GM10248 (cell line): ENCODE results near the gene CA5A.

ENCODE experiments used
- CTCF ChIA-PET: fragments of 300-600 bp; sonication (Branson Sonifier 250); formaldehyde crosslinking; extraction: SDS; loops from one replicate; lab custom pipeline; 2021; ENCODE audit warnings: antibody characterized with exemption; lab: Yijun Ruan, JAX
- POLR2A ChIA-PET: fragments of 350-650 bp; sonication (Branson Sonifier 250); formaldehyde crosslinking; extraction: SDS; loops from one replicate; lab custom pipeline; 2020; ENCODE audit warnings: antibody characterized with exemption; lab: Yijun Ruan, JAX
- DNase-seq: peaks from one replicate; pipeline ENCODE4 v3.0.0; 2012; ENCODE audit errors: extremely low spot score
- TF ChIP-seq, protein P1 (sequence below): IDR thresholded peaks from 2 replicates; pipeline ENCODE4 v1.5.1; 2012; ENCODE audit warnings: mild to moderate bottlenecking, low read depth; ENCODE audit errors: extremely low read depth, missing control alignments, control extremely low read depth

The CA5A gene

DNA sequence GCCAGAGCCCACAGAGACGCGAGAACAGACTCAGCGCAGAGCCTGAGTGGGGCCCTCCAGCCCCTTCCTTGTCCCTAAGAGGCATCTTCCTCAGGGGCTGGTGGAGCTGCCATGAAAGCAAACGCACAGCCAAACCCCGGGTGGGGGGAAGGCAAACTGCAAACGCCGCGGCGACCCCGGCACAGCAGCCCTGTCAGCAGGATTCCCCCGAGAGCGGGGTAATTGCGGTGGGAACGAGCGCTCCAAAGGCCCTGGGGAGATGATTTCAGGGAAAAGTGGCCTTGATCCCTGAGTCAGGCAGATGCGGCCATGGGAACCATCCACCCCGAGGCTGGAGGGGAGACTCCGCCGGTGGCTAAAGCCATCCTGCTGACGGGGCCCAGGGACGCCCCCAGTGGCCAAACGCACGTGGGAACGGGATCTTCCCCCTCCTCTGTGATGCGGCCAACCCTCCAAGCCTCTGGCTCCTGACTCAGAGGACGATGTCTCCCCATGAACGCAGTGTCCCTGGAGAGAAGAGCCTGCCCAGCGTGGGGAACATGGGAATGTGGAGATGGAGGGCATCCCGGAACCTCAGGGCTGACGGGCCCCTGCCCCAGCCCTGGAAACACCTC, 92.1 kb downstream of the CA5A start:
- POLR2A ChIA-PET, result no interaction called here

GRCh38 chr16:87843678-87844105, 92.6 kb downstream of the CA5A start:
- DNase-seq, result no peak
- TF ChIP-seq, protein P1, sequence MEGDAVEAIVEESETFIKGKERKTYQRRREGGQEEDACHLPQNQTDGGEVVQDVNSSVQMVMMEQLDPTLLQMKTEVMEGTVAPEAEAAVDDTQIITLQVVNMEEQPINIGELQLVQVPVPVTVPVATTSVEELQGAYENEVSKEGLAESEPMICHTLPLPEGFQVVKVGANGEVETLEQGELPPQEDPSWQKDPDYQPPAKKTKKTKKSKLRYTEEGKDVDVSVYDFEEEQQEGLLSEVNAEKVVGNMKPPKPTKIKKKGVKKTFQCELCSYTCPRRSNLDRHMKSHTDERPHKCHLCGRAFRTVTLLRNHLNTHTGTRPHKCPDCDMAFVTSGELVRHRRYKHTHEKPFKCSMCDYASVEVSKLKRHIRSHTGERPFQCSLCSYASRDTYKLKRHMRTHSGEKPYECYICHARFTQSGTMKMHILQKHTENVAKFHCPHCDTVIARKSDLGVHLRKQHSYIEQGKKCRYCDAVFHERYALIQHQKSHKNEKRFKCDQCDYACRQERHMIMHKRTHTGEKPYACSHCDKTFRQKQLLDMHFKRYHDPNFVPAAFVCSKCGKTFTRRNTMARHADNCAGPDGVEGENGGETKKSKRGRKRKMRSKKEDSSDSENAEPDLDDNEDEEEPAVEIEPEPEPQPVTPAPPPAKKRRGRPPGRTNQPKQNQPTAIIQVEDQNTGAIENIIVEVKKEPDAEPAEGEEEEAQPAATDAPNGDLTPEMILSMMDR, result no peak
- POLR2A ChIA-PET, result no interaction called here
- CTCF ChIA-PET, result interaction anchor here (1.0 to 14.3 kb wide), 3 partner anchors 22 to 64 kb away, joined by 3 to 239 read pairs (median 7); partner anchors contain the start of gene SLC7A5

More for the DNA sequence above, 92.1 kb downstream of the CA5A start:
- TF ChIP-seq, protein P1, result no peak
- no peak for DNase-seq
- CTCF ChIA-PET, result interaction anchor here (0.8 to 14.3 kb wide), 3 partner anchors 9 to 64 kb away, joined by 3 to 239 read pairs (median 36); partner anchors contain the start of gene SLC7A5

DNA sequence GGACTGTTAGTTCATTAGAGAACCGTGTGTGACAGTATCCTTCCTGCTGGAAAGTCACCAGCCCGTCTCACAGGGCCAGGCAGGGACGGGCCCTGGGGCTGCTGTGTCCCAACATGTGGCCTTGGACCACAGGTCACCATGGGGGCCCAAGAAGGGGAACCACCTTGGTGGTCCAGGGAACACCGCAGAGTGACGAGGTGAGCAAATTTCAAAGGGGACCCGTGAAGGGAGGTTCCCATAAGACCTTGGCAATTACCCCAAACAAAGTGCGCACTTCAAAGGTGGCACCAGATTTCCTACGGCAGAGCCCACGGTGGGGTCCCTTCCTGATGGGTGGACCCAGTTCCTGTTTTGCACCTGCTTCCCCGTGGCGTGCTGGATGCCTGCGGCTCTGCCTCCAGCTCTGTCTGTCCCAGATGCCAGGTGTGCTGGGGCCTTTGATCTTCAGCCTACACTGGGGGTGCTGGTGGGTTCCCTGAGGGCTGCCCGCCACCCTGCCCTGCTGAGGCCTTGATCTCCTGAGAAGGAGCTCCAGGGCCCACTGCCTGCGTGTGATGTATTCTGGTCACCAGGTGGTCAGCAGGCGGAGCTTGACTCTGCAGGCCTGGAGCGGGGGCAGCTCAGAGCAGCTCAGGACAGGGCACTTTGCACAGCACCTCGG, 94.0 kb downstream of the CA5A start:
- POLR2A ChIA-PET, result no interaction called here
- CTCF ChIA-PET, result interaction anchor here (1.0 to 8.3 kb wide), 3 partner anchors 7 to 63 kb away, joined by 3 to 67 read pairs (median 7); no protein-coding TSS in a partner anchor
- TF ChIP-seq, protein P1, result no peak

GRCh38 chr16:87841340-87842208, 94.8 kb downstream of the CA5A start:
- ChIA-PET CTCF (interaction anchor here (1.9 to 8.3 kb wide), 3 partner anchors 8 to 62 kb away, joined by 7 to 67 read pairs (median 17); no protein-coding TSS in a partner anchor), POLR2A (no interaction called here)
- TF ChIP-seq, protein P1, result no peak
- DNase-seq, result no peak

More for the DNA sequence above, 94.0 kb downstream of the CA5A start:
- DNase-seq, result no peak

- ChIA-PET POLR2A (interaction anchor here (0.6 kb wide), 2 partner anchors 12 to 446 kb away, joined by 3 read pairs; no protein-coding TSS in a partner anchor), CTCF (interaction anchor here (1.3 to 8.3 kb wide), 5 partner anchors 9 to 71 kb away, joined by 3 to 67 read pairs (median 5); no protein-coding TSS in a partner anchor)
- DNase-seq, result no peak
- TF ChIP-seq, protein P1, result no peak
Measured at GRCh38 chr16:87840271-87840978, 95.9 kb downstream of the CA5A start.
